K562 (cell line): ENCODE results near the gene AAMDC. TPM values are rescaled to one million over a fixed set of nuclear protein-coding genes. Genes with fewer than 3 reads are reported as not detected.

Experiments
- ATAC-seq: fragments of 200-7000 bp; cut with Tn5 transposase; 3 replicates; pipeline ENCODE4 v1.9.1; 2020; ENCODE audit warnings: moderate library complexity
- BruUV-seq: library from RNA; stranded (reverse); fragments of 400-500 nt; replicated peaks from 2 replicates; lab custom pipeline; 2021; lab: Mats Ljungman, UMichigan
- CTCF ChIA-PET: fragments of 300-600 bp; formaldehyde crosslinking; extraction: SDS; loops from one replicate; lab custom pipeline; 2021; ENCODE audit warnings: low intra/inter-chr PET ratio; lab: Yijun Ruan, JAX
- POLR2A ChIA-PET: fragments of 300-600, 350-650 bp; sonication (Branson Sonifier 250); formaldehyde crosslinking; extraction: SDS; loops from one replicate; lab custom pipeline; 2021; ENCODE audit warnings: antibody characterized with exemption, inconsistent platforms; lab: Yijun Ruan, JAX
- DNase-seq, 4 experiments: peaks; one replicate each; pipeline versions ENCODE4 v3.0.0 to v3.0.0-alpha.2; 2011 to 2018; ENCODE audit warnings: low spot score in 3 of 4, mixed read lengths in 3 of 4; ENCODE audit errors: extremely low read depth in 1 of 4
- FAIRE-seq: peaks from 2 replicates; lab custom pipeline; 2011; peaks lifted over from hg19 to GRCh38; lab: Jason Lieb, UNC
- H2AFZ ChIP-seq: 2 replicates; pipeline ENCODE4 v1.6.0; 2011; ENCODE audit warnings: low read depth, low read length, control low read depth, inconsistent platforms
- H3K27ac ChIP-seq: fragments of 200-600 bp; 3 replicates; pipeline ENCODE4 v1.8.0; 2011; ENCODE audit warnings: low read depth, mild to moderate bottlenecking, control low read depth, inconsistent platforms, low read length, moderate library complexity, mixed read lengths; ENCODE audit errors: extremely low read depth
- H3K27me3 ChIP-seq, 2 experiments: fragments of 300-600 bp in 1 of 2; 2 replicates in 1 of 2; 3 replicates in 1 of 2; pipeline versions ENCODE4 v1.6.0 to v1.8.0; 2011; ENCODE audit warnings: inconsistent platforms in 2 of 2, low read length in 2 of 2, mild to moderate bottlenecking in 1 of 2, mixed read lengths in 1 of 2, moderate library complexity in 1 of 2; ENCODE audit not compliant: control insufficient read depth in 2 of 2, insufficient read depth in 2 of 2
- H3K36me3 ChIP-seq: fragments of 300-600 bp; 3 replicates; pipeline ENCODE4 v1.8.0; 2011; ENCODE audit warnings: mild to moderate bottlenecking, low read length, inconsistent platforms; ENCODE audit not compliant: control insufficient read depth, insufficient read depth
- H3K4me1 ChIP-seq, 2 experiments: fragments of 200-600 bp in 1 of 2; replicated peaks in 1 of 2; 2 replicates in 1 of 2; 3 replicates in 1 of 2; pipeline versions ENCODE4 v1.5.1 to v1.8.0; 2011; ENCODE audit warnings: inconsistent platforms in 2 of 2, low read length in 2 of 2, mild to moderate bottlenecking in 1 of 2, mixed read lengths in 1 of 2, moderate library complexity in 1 of 2; ENCODE audit not compliant: control insufficient read depth in 2 of 2, insufficient read depth in 2 of 2
- H3K4me2 ChIP-seq: 2 replicates; pipeline ENCODE4 v1.6.1; 2011; ENCODE audit warnings: low read length, control low read depth, inconsistent platforms, mixed read lengths; ENCODE audit not compliant: insufficient read depth
- H3K4me3 ChIP-seq: fragments of 200-600 bp; sonication (generic), shearing (Covaris generic); 2 replicates; pipeline ENCODE4 v1.5.1; 2016; ENCODE audit warnings: control low read depth, inconsistent platforms
- H3K79me2 ChIP-seq: fragments of 200-600 bp; 3 replicates; pipeline ENCODE4 v1.8.0; 2011; ENCODE audit warnings: low read length, inconsistent platforms; ENCODE audit not compliant: control insufficient read depth, insufficient read depth
- H3K9ac ChIP-seq, 2 experiments: 2 replicates each; pipeline versions ENCODE4 v1.6.0 to v1.6.1; 2011; ENCODE audit warnings: low read depth in 2 of 2, low read length in 2 of 2, control low read depth in 1 of 2, inconsistent platforms in 1 of 2, mild to moderate bottlenecking in 1 of 2, mixed read lengths in 1 of 2; ENCODE audit not compliant: insufficient read depth in 1 of 2
- H3K9me1 ChIP-seq: one replicate; pipeline ENCODE4 v1.6.0; 2011; ENCODE audit warnings: inconsistent platforms, mild to moderate bottlenecking, low read length, moderate library complexity; ENCODE audit not compliant: control insufficient read depth, insufficient read depth
- H3K9me3 ChIP-seq: replicated peaks from 2 replicates; pipeline ENCODE4 v1.5.1; 2011; ENCODE audit warnings: low read depth, low read length, inconsistent platforms; ENCODE audit not compliant: control insufficient read depth, insufficient read depth
- H4K20me1 ChIP-seq: replicated peaks from 2 replicates; pipeline ENCODE4 v1.6.1; 2011; ENCODE audit warnings: low read length, inconsistent platforms, mixed read lengths; ENCODE audit not compliant: control insufficient read depth, insufficient read depth
- BACH1 ChIP-seq: fragments of 200-800 bp; sonication (Bioruptor generic); IDR thresholded peaks from 2 replicates; pipeline ENCODE4 v1.6.1; 2016; ENCODE audit warnings: missing genetic modification characterization, missing compliant biosample characterization
- EGR1 ChIP-seq: fragments of 450-650 bp; conservative IDR thresholded peaks from 2 replicates; pipeline ENCODE4 v1.6.1; 2017; ENCODE audit warnings: mild to moderate bottlenecking
- FOXK1 ChIP-seq: sonication (generic); formaldehyde crosslinking; IDR thresholded peaks from 2 replicates; pipeline ENCODE4 v1.8.0; 2022; ENCODE audit warnings: missing genetic modification reagents, mild to moderate bottlenecking, borderline replicate concordance
- ILK ChIP-seq: fragments of 450-650 bp; IDR thresholded peaks from 2 replicates; pipeline ENCODE4 v1.6.1; 2016; ENCODE audit warnings: missing genetic modification characterization, low read depth, mild to moderate bottlenecking, missing compliant biosample characterization, moderate library complexity, borderline replicate concordance
- MCM3 ChIP-seq: fragments of 450-650 bp; IDR thresholded peaks from 2 replicates; pipeline ENCODE4 v1.6.1; 2016
- MEF2D ChIP-seq: conservative IDR thresholded peaks from 2 replicates; pipeline ENCODE4 v1.6.1; 2016; ENCODE audit warnings: low read depth, missing genetic modification characterization, missing compliant biosample characterization
- NCOA6 ChIP-seq: fragments of 450-650 bp; IDR thresholded peaks from 2 replicates; pipeline ENCODE4 v1.6.1; 2017; ENCODE audit warnings: mild to moderate bottlenecking
- RAD21 ChIP-seq, 2 experiments: fragments of 250-450 bp in 1 of 2; fragments of 450-650 bp in 1 of 2; sonication (Bioruptor Pico) in 1 of 2; formaldehyde crosslinking in 1 of 2; IDR thresholded peaks in 1 of 2; conservative IDR thresholded peaks in 1 of 2; 2 replicates each; pipeline versions ENCODE4 v1.4.0 to v1.8.0; 2020 to 2022; ENCODE audit warnings: mild to moderate bottlenecking in 2 of 2, moderate library complexity in 1 of 2
- SAFB2 ChIP-seq: fragments of 200-400 bp; formaldehyde crosslinking; IDR thresholded peaks from 2 replicates; pipeline ENCODE4 v1.6.1; 2018; ENCODE audit warnings: borderline replicate concordance, low read length, low read depth, moderate library complexity; ENCODE audit not compliant: severe bottlenecking
- SMC3 ChIP-seq: conservative IDR thresholded peaks from 2 replicates; pipeline ENCODE4 v1.6.1; 2011; ENCODE audit warnings: low read depth, low read length, improper control_type of control experiment; ENCODE audit not compliant: insufficient read depth
- SRF ChIP-seq, 2 experiments: fragments of 250-450, 450-650 bp in 1 of 2; sonication (Bioruptor Pico) in 1 of 2; sonication (generic) in 1 of 2; formaldehyde crosslinking; IDR thresholded peaks; 2 replicates each; pipeline versions ENCODE4 v1.5.0 to v1.5.1; 2020 to 2022; ENCODE audit warnings: mild to moderate bottlenecking in 1 of 2, missing genetic modification reagents in 1 of 2
- TSC22D4 ChIP-seq: fragments of 450-650 bp; IDR thresholded peaks from 2 replicates; pipeline ENCODE4 v1.6.1; 2016; ENCODE audit warnings: missing genetic modification characterization, missing biosample characterization, control low read depth
- ZNF133 ChIP-seq: fragments of 250-450 bp; sonication (Bioruptor Pico); IDR thresholded peaks from 2 replicates; pipeline ENCODE4 v1.4.0; 2020; ENCODE audit warnings: mild to moderate bottlenecking
- ZNF239 ChIP-seq: fragments of 250-450 bp; sonication (Bioruptor Pico); IDR thresholded peaks from 2 replicates; pipeline ENCODE4 v1.4.0; 2020; ENCODE audit warnings: mild to moderate bottlenecking
- WGBS: fragments of 100-300 bp; shearing (Covaris generic); methylation state at CpG from one replicate; pipeline ENCODE4 v1.1.6; 2016; ENCODE audit warnings: low coverage, mixed read lengths; ENCODE audit not compliant: insufficient coverage; ENCODE audit errors: missing lambda C conversion rate; 5-methylcytosine and 5-hydroxymethylcytosine counted together
- in situ Hi-C: fragments of 300-500 bp; cut with MboI; formaldehyde crosslinking; loops from 4 replicates; pipeline ENCODE4 v1.15.0; 2018; ENCODE audit warnings: inconsistent platforms, mixed read lengths
- intact Hi-C: fragments of 100-400 bp; cut with micrococcal nuclease; formaldehyde crosslinking; loops from 2 replicates; pipeline ENCODE4 v1.14.2; 2022
- polyA plus RNA-seq, 8 experiments: library from polyadenylated mRNA; depleted of rRNA in 4 of 8; stranded (reverse) in 5 of 8; unstranded in 3 of 8; fragments of >200 nt; fragmentation: Nextera tagmentation in 2 of 8; fragmentation: Illumina TruSeq in 1 of 8; extraction: Ambion mirVana in 2 of 8; extraction: Trizol in 1 of 8; gene quantifications; 2 replicates each; pipeline versions ENCODE4 v1.2.1 to v1.2.3, GENCODE V29; 2011 to 2014; ENCODE audit warnings: inconsistent platforms in 1 of 8, missing spikeins in 1 of 8
- total RNA-seq, 7 experiments: library from RNA; depleted of rRNA in 6 of 7; stranded (reverse); fragments of >200 nt in 6 of 7; fragmentation: Illumina TruSeq in 2 of 7; extraction: Trizol in 2 of 7; gene quantifications; 2 replicates each; pipeline versions ENCODE4 v1.2.1 to v1.2.3, GENCODE V29; 2011 to 2021; ENCODE audit warnings: low replicate concordance in 1 of 7
- TF ChIP-seq, protein P1 (sequence below), 2 experiments: fragments of 450-650 bp; formaldehyde crosslinking in 1 of 2; IDR thresholded peaks; 2 replicates each; pipeline versions ENCODE4 v1.4.0 to v1.6.1; 2014 to 2020; ENCODE audit warnings: mild to moderate bottlenecking in 2 of 2, borderline replicate concordance in 1 of 2, low read depth in 1 of 2

The AAMDC gene
- total and polyA plus RNA-seq, 9 of the 15 experiments (the other 6 are each of a cell fraction or from before 2014, with no cell fraction given), result 10.4 to 40.6 (median 15.6) TPM

DNA sequence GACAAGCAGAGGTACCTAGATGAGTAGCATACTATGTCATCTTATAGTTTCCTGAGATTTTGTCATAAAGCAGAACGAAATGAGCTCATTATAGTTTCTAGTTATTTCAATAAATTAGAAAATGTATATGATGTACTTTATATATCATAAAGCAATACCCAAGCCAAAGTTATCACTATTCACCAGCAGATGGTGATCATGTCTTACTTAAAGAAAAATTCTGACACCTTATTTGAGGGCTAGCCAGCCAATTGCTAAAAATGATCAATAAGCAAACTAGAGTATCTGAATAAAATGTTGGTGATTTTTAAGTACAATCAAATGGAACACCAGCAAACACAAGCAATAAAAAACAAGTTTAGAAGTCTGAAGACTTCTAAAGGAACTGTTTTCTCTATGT lies 44.5 kb upstream of the AAMDC start:
- H3K4me1 ChIP-seq, result peaks cover 0 to 3% of the 10 kb centered on the region in 2 experiments; a peak in 1 of 5 replicates
- no peak overlapping the region for H2AFZ ChIP-seq
- no peaks in the 10 kb centered on the region for H4K20me1 ChIP-seq
- no TSS peak for BruUV-seq
- no peak overlapping the region for H3K27ac ChIP-seq
- intact Hi-C loops, result loop anchor here (1.0 to 2.0 kb wide), 2 partner anchors 224 to 270 kb away; no protein-coding TSS in a partner anchor
- H3K36me3 ChIP-seq, result peaks cover 4% of the 10 kb centered on the region; the same call in 2 of the 3 replicates
- no peaks in the 10 kb centered on the region for H3K9me1 ChIP-seq
- no peak overlapping the region for H3K9ac ChIP-seq
- no peak overlapping the region for H3K4me2 ChIP-seq
- FAIRE-seq (peak; percentile 46), DNase-seq (peak in 2 of 4 experiments; percentile 21 to 27), ATAC-seq (peak; percentile 56; the same call in 2 of the 3 replicates)
- in situ Hi-C loops, result no loop called here
- ChIA-PET CTCF (interaction anchor here (1.1 kb wide), 1 partner anchor 788 kb away, joined by 4 read pairs; no protein-coding TSS in a partner anchor), POLR2A (no interaction called here)
- WGBS, result 26% methylated on average over 1 of the region's 1 CpG
- no peaks in the 10 kb centered on the region for H3K27me3 ChIP-seq
- H3K9me3 ChIP-seq, result no peaks in the 10 kb centered on the region
- no peak overlapping the region for H3K4me3 ChIP-seq
- peaks cover 66% of the 10 kb centered on the region for H3K79me2 ChIP-seq
- no peak for TF ChIP-seq ZNF239 (CRISPR knock-in tag)
- no peak for TF ChIP-seq FOXK1
- TF ChIP-seq EGR1, result no peak
- TF ChIP-seq BACH1 (tag), result no peak
- TF ChIP-seq TSC22D4, result no peak
- peak; percentile 29; the same call in 1 of the 2 replicates for TF ChIP-seq SMC3
- no peak for TF ChIP-seq SAFB2
- no peak for TF ChIP-seq SRF (CRISPR knock-in tag; IDR thresholded peaks at IDR 0.05)
- TF ChIP-seq ZNF133 (CRISPR knock-in tag), result no peak
- TF ChIP-seq ILK (tag), result no peak
- peak; percentile 24 to 62 for TF ChIP-seq RAD21 (CRISPR knock-in tag; conservative IDR thresholded peaks at IDR 0.05 in 1 of 2, IDR thresholded peaks at IDR 0.05 in 1 of 2)
- no peak for TF ChIP-seq NCOA6
- TF ChIP-seq, protein P1, sequence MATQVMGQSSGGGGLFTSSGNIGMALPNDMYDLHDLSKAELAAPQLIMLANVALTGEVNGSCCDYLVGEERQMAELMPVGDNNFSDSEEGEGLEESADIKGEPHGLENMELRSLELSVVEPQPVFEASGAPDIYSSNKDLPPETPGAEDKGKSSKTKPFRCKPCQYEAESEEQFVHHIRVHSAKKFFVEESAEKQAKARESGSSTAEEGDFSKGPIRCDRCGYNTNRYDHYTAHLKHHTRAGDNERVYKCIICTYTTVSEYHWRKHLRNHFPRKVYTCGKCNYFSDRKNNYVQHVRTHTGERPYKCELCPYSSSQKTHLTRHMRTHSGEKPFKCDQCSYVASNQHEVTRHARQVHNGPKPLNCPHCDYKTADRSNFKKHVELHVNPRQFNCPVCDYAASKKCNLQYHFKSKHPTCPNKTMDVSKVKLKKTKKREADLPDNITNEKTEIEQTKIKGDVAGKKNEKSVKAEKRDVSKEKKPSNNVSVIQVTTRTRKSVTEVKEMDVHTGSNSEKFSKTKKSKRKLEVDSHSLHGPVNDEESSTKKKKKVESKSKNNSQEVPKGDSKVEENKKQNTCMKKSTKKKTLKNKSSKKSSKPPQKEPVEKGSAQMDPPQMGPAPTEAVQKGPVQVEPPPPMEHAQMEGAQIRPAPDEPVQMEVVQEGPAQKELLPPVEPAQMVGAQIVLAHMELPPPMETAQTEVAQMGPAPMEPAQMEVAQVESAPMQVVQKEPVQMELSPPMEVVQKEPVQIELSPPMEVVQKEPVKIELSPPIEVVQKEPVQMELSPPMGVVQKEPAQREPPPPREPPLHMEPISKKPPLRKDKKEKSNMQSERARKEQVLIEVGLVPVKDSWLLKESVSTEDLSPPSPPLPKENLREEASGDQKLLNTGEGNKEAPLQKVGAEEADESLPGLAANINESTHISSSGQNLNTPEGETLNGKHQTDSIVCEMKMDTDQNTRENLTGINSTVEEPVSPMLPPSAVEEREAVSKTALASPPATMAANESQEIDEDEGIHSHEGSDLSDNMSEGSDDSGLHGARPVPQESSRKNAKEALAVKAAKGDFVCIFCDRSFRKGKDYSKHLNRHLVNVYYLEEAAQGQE (IDR thresholded peaks at IDR 0.05; ENCODE audit: borderline replicate concordance), result peak; percentile 29; the same call in 1 of the 2 replicates
- TF ChIP-seq, protein P1 (CRISPR knock-in tag; IDR thresholded peaks at IDR 0.05; ENCODE audit: low read depth), result no peak
- no peak for TF ChIP-seq MEF2D
- no peak for TF ChIP-seq MCM3
